Neuron (in vitro differentiated cells): ENCODE results near the gene CSH2.
"Not testable (repeated sequence)": the region's sequence is repeated elsewhere in the genome, so short reads cannot be mapped to it uniquely, and the experiment has no call there.

Experiments used
- H2AFZ ChIP-seq: one replicate; pipeline ENCODE4 v1.6.1; 2013; ENCODE audit warnings: low read depth, mild to moderate bottlenecking, inconsistent platforms, low read length, moderate library complexity
- H3K27me3 ChIP-seq: one replicate; pipeline ENCODE4 v1.6.1; 2013; ENCODE audit warnings: low read length; ENCODE audit not compliant: insufficient read depth
- H3K36me3 ChIP-seq: one replicate; pipeline ENCODE4 v1.6.1; 2013; ENCODE audit warnings: low read length; ENCODE audit not compliant: insufficient read depth
- H3K4me1 ChIP-seq: one replicate; pipeline ENCODE4 v1.6.1; 2013; ENCODE audit warnings: low read length; ENCODE audit not compliant: insufficient read depth
- H3K4me3 ChIP-seq: 2 replicates; pipeline ENCODE4 v1.5.1; 2013; ENCODE audit warnings: mild to moderate bottlenecking, low read length, moderate library complexity
- H3K9me3 ChIP-seq: one replicate; pipeline ENCODE4 v1.6.1; 2013; ENCODE audit warnings: low read length

The CSH2 gene

GRCh38 chr17:63885119-63885518 is 11.6 kb upstream of the CSH2 start:
- H3K36me3 ChIP-seq, H3K9me3 ChIP-seq, H3K27me3 ChIP-seq, H3K4me3 ChIP-seq, H3K4me1 ChIP-seq, H2AFZ ChIP-seq: not testable (repeated sequence)

- not testable (repeated sequence) for H3K4me3 ChIP-seq, H2AFZ ChIP-seq, H3K4me1 ChIP-seq
These were observed 9.2 kb upstream of the CSH2 start for GRCh38 chr17:63882626-63883126.

GRCh38 chr17:63881935-63882601 is 8.6 kb upstream of the CSH2 start, which contains the start of gene GH2:
Gene GH2, minus strand, starts transcription at chr17:63881944. Its CDS starts 143 bp downstream, at chr17:63881801.
- no peaks in the 10 kb centered on the region for H3K9me3 ChIP-seq
- H3K4me3 ChIP-seq: no peak within 1 kb of the TSS
- H3K4me1 ChIP-seq: no peaks in the 10 kb centered on the region

More at GRCh38 chr17:63882626-63883126, 9.2 kb upstream of the CSH2 start:
- not testable (repeated sequence) for H3K36me3 ChIP-seq, H3K27me3 ChIP-seq, H3K9me3 ChIP-seq

GRCh38 chr17:63881337-63881736 is 7.9 kb upstream of the CSH2 start:
- H3K27me3 ChIP-seq, H3K4me3 ChIP-seq, H3K36me3 ChIP-seq, H3K4me1 ChIP-seq, H3K9me3 ChIP-seq, H2AFZ ChIP-seq: not testable (repeated sequence)

More at GRCh38 chr17:63881935-63882601, 8.6 kb upstream of the CSH2 start, which contains the start of gene GH2:
- no peaks in the 10 kb centered on the region for H3K27me3 ChIP-seq
- no peak within 1 kb of the TSS for H2AFZ ChIP-seq
- H3K36me3 ChIP-seq: no peaks in the 10 kb centered on the region

GRCh38 chr17:63880706-63881105 is 7.2 kb upstream of the CSH2 start:
- no peak overlapping the region for H3K4me3 ChIP-seq
- H3K9me3 ChIP-seq: no peaks in the 10 kb centered on the region
- H3K36me3 ChIP-seq: no peaks in the 10 kb centered on the region
- H2AFZ ChIP-seq: no peak overlapping the region
- H3K4me1 ChIP-seq: no peaks in the 10 kb centered on the region
- H3K27me3 ChIP-seq: no peaks in the 10 kb centered on the region

- not testable (repeated sequence) for H3K36me3 ChIP-seq, H3K4me3 ChIP-seq, H3K9me3 ChIP-seq, H2AFZ ChIP-seq, H3K27me3 ChIP-seq, H3K4me1 ChIP-seq
These were observed 4.9 kb upstream of the CSH2 start for GRCh38 chr17:63878413-63878812.

- H3K4me1 ChIP-seq, H3K36me3 ChIP-seq, H3K27me3 ChIP-seq, H3K9me3 ChIP-seq, H2AFZ ChIP-seq, H3K4me3 ChIP-seq: not testable (repeated sequence)
These were observed 1.2 kb upstream of the CSH2 start for GRCh38 chr17:63874693-63875092.

- not testable (repeated sequence) for H3K27me3 ChIP-seq, H3K4me1 ChIP-seq, H3K9me3 ChIP-seq, H3K4me3 ChIP-seq, H2AFZ ChIP-seq, H3K36me3 ChIP-seq
These were observed 667 bp upstream of the CSH2 start for GRCh38 chr17:63874061-63874626.

- H3K4me1 ChIP-seq, H3K27me3 ChIP-seq, H3K4me3 ChIP-seq, H3K36me3 ChIP-seq, H2AFZ ChIP-seq, H3K9me3 ChIP-seq: not testable (repeated sequence)
These were observed 1.7 kb downstream of the CSH2 start for GRCh38 chr17:63871646-63872365.

GRCh38 chr17:63870292-63870665 is 3.2 kb downstream of the CSH2 start:
- not testable (repeated sequence) for H3K36me3 ChIP-seq, H3K9me3 ChIP-seq, H3K27me3 ChIP-seq, H2AFZ ChIP-seq, H3K4me1 ChIP-seq, H3K4me3 ChIP-seq

- H3K4me3 ChIP-seq, H3K4me1 ChIP-seq, H2AFZ ChIP-seq, H3K36me3 ChIP-seq, H3K27me3 ChIP-seq, H3K9me3 ChIP-seq: not testable (repeated sequence)
These were observed 3.8 kb downstream of the CSH2 start for GRCh38 chr17:63869491-63870291.

- not testable (repeated sequence) for H3K27me3 ChIP-seq, H2AFZ ChIP-seq, H3K36me3 ChIP-seq, H3K4me3 ChIP-seq, H3K9me3 ChIP-seq, H3K4me1 ChIP-seq
These were observed 6.9 kb downstream of the CSH2 start for GRCh38 chr17:63866625-63867024.

- Histone ChIP-seq H3K9me3 (no peaks in the 10 kb centered on the region), H3K27me3 (no peaks in the 10 kb centered on the region), H3K4me3 (no peak overlapping the region), H2AFZ (no peak overlapping the region), H3K36me3 (no peaks in the 10 kb centered on the region), H3K4me1 (no peaks in the 10 kb centered on the region)
These were observed 14.2 kb downstream of the CSH2 start for GRCh38 chr17:63859257-63859656.
